DND-41 (cell line): ENCODE data around the gene PRKCD.

ENCODE experiments used
- ATAC-seq: fragments of 200-7000 bp; cut with Tn5 transposase; 3 replicates; pipeline ENCODE4 v1.9.1; 2021; ENCODE audit warnings: low read depth; ENCODE audit not compliant: insufficient read depth
- DNase-seq: peaks from one replicate; pipeline ENCODE4 v3.0.0-alpha.2; 2020
- H2AFZ ChIP-seq: 2 replicates; pipeline ENCODE4 v1.6.0; 2012; ENCODE audit warnings: low read depth, low read length
- H3K27ac ChIP-seq: 2 replicates; pipeline ENCODE4 v1.5.1; 2012; ENCODE audit warnings: low read length, inconsistent platforms
- H3K27me3 ChIP-seq: fragments of 200-600 bp; sonication (generic); 2 replicates; pipeline ENCODE4 v1.6.0; 2012; ENCODE audit warnings: low read length, mild to moderate bottlenecking, inconsistent platforms; ENCODE audit not compliant: insufficient read depth, poor library complexity
- H3K36me3 ChIP-seq: 2 replicates; pipeline ENCODE4 v1.5.1; 2012; ENCODE audit warnings: low read length, inconsistent platforms; ENCODE audit not compliant: insufficient read depth
- H3K4me1 ChIP-seq: 2 replicates; pipeline ENCODE4 v1.5.1; 2012; ENCODE audit warnings: mild to moderate bottlenecking, low read length; ENCODE audit not compliant: insufficient read depth
- H3K4me2 ChIP-seq: 2 replicates; pipeline ENCODE4 v1.6.0; 2012; ENCODE audit warnings: mild to moderate bottlenecking, moderate library complexity, low read length, inconsistent platforms; ENCODE audit not compliant: insufficient read depth
- H3K4me3 ChIP-seq, 2 experiments: fragments of 200-600 bp in 1 of 2; shearing (Covaris generic) in 1 of 2; 2 replicates each; pipeline ENCODE4 v1.5.1; 2012 to 2016; ENCODE audit warnings: inconsistent platforms in 2 of 2, low read length in 2 of 2, mild to moderate bottlenecking in 2 of 2, low read depth in 1 of 2, moderate library complexity in 1 of 2
- H3K79me2 ChIP-seq: 2 replicates; pipeline ENCODE4 v1.6.0; 2012; ENCODE audit warnings: low read length, inconsistent platforms; ENCODE audit not compliant: insufficient read depth
- H3K9ac ChIP-seq: 2 replicates; pipeline ENCODE4 v1.6.0; 2012; ENCODE audit warnings: low read depth, mild to moderate bottlenecking, inconsistent platforms, low read length, moderate library complexity
- H3K9me3 ChIP-seq: 2 replicates; pipeline ENCODE4 v1.5.1; 2012; ENCODE audit warnings: low read length, moderate library complexity, mild to moderate bottlenecking, inconsistent platforms; ENCODE audit not compliant: insufficient read depth, severe bottlenecking
- H4K20me1 ChIP-seq: 2 replicates; pipeline ENCODE4 v1.6.0; 2012; ENCODE audit warnings: low read length; ENCODE audit not compliant: insufficient read depth
- EZH2 ChIP-seq: IDR thresholded peaks from 3 replicates; pipeline ENCODE4 v1.6.1; 2012; ENCODE audit warnings: borderline replicate concordance, low read depth, mild to moderate bottlenecking, moderate library complexity, low read length, inconsistent platforms; ENCODE audit not compliant: severe bottlenecking
- TF ChIP-seq, protein P1 (sequence below): IDR thresholded peaks from 2 replicates; pipeline ENCODE4 v1.5.1; 2012; ENCODE audit warnings: borderline replicate concordance, low read length, moderate library complexity, mild to moderate bottlenecking; ENCODE audit not compliant: poor library complexity, severe bottlenecking; ENCODE audit errors: extremely low read depth

PRKCD gene

DNA sequence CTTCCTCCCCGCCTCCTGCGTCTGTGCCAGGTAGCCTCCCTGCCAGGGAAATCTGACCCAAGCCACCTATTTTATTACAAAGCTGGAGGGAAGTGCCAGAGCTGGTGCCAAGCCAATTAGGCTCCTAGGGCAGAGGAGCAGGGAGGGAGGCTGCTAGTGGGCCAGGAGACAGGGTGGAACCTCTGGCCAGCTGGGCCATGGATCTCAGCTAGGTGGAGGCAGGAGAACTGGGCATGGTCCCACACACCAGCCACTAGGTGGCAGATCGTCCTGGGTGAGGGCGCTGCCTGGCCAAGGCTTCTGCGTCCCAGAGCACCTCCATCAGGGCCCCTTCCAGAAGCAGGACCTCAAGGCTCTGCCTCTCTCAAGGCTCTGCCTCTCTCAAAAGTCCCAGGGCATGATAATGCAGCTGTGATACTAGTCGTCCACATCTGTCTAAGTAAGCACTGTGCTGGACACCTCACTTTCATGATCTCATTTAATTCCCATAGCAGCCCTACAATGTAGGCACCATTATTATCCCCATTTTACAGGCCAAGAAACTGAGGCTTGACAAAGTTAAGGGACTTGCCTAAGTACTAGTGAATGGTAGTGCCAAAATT, 26.3 kb upstream of the PRKCD start:
- ATAC-seq (peak; percentile 53; the same call in 2 of the 3 replicates), DNase-seq (peak; percentile 45)
- Histone ChIP-seq H3K79me2 (peaks cover 11% of the 10 kb centered on the region), H2AFZ (no peak overlapping the region), H3K9ac (no peak overlapping the region), H4K20me1 (no peaks in the 10 kb centered on the region), H3K9me3 (no peaks in the 10 kb centered on the region), H3K4me3 (no peak overlapping the region), H3K36me3 (no peaks in the 10 kb centered on the region), H3K27me3 (no peaks in the 10 kb centered on the region), H3K27ac (no peak overlapping the region), H3K4me1 (peaks cover 10% of the 10 kb centered on the region), H3K4me2 (no peak overlapping the region)
- TF ChIP-seq EZH2: no peak
- TF ChIP-seq, protein P1, sequence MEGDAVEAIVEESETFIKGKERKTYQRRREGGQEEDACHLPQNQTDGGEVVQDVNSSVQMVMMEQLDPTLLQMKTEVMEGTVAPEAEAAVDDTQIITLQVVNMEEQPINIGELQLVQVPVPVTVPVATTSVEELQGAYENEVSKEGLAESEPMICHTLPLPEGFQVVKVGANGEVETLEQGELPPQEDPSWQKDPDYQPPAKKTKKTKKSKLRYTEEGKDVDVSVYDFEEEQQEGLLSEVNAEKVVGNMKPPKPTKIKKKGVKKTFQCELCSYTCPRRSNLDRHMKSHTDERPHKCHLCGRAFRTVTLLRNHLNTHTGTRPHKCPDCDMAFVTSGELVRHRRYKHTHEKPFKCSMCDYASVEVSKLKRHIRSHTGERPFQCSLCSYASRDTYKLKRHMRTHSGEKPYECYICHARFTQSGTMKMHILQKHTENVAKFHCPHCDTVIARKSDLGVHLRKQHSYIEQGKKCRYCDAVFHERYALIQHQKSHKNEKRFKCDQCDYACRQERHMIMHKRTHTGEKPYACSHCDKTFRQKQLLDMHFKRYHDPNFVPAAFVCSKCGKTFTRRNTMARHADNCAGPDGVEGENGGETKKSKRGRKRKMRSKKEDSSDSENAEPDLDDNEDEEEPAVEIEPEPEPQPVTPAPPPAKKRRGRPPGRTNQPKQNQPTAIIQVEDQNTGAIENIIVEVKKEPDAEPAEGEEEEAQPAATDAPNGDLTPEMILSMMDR: peak; percentile 74

DNA sequence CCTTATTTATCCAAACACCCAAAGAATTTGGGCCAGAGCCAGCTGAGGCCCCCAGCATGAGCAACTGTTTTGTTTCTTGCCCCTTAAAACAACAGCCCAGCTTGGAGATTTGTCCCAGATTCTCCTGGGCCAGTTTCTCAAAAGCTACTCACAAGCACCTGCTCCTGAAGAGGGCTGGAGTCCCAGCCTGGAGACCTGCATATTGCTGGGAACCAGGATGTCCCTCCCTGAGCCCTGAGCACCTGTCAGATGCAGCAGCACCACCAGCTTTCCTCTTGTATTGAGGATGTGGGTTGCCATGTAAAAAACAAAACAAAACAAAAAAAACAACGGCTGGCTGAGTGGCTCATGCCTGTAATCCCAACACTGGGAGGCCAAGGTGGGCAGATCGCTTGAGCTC, 23.8 kb upstream of the PRKCD start:
- TF ChIP-seq EZH2: no peak
- TF ChIP-seq, protein P1: no peak
- Histone ChIP-seq H3K4me2 (no peak overlapping the region), H3K4me1 (no peaks in the 10 kb centered on the region), H4K20me1 (no peaks in the 10 kb centered on the region), H3K36me3 (no peaks in the 10 kb centered on the region), H3K27ac (no peak overlapping the region), H3K9ac (no peak overlapping the region), H3K79me2 (no peaks in the 10 kb centered on the region), H3K4me3 (no peak overlapping the region), H3K27me3 (no peaks in the 10 kb centered on the region), H2AFZ (no peak overlapping the region), H3K9me3 (no peaks in the 10 kb centered on the region)
- ATAC-seq (no peak; the same call in 2 of the 3 replicates), DNase-seq (no peak)

DNA sequence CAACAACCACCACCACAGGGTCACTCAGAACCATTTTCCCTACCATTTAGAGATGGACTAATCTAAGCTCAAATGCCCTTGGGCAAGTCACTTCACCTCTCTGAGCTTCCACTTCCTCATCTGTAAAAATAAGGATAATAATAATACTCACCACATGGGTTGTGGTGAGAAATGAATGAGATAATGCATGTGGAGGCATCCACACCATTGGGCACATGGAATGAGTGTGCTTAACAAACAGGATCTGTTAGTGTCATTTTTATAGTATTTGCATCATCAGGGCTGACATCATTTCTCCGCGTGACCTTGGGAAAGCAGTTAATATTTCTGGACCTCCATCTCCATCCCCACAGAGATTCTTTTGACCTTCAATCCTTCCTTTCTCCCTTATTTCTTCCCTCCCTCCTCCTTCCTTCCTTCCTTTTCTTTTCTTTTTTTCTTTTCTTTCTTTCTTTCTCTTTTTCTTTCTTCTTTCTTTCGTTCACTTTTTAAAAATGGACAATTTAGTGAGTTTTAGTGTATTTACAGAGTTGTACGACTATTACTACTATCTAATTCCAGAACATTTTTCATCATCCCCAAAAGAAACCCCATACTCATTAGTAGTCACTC, 23.1 kb upstream of the PRKCD start:
- Histone ChIP-seq H3K36me3 (no peaks in the 10 kb centered on the region), H3K9ac (no peak overlapping the region), H3K79me2 (no peaks in the 10 kb centered on the region), H3K9me3 (no peaks in the 10 kb centered on the region), H3K27ac (no peak overlapping the region), H3K4me3 (no peak overlapping the region), H2AFZ (no peak overlapping the region), H3K4me1 (no peaks in the 10 kb centered on the region), H3K4me2 (no peak overlapping the region), H4K20me1 (no peaks in the 10 kb centered on the region), H3K27me3 (no peaks in the 10 kb centered on the region)
- ATAC-seq (no peak), DNase-seq (no peak)
- TF ChIP-seq, protein P1: no peak
- no peak for TF ChIP-seq EZH2
